Adrenal gland (tissue), 12 donors: ENCODE data around the gene NOP16. TPM values are rescaled to one million over a fixed set of nuclear protein-coding genes. Genes with fewer than 3 reads are reported as not detected.
A peak's percentile ranks its signal among the peaks of the same experiment; 100 is the strongest.
"Not testable (repeated sequence)": the region's sequence is repeated elsewhere in the genome, so short reads cannot be mapped to it uniquely, and the experiment has no call there.

Source experiments
- DNase-seq, 7 donors: peaks; one replicate each; pipeline ENCODE4 v3.0.0-alpha.2; 2019 to 2020
- H3K27ac ChIP-seq, 5 donors: fragments of 200-600 bp; sonication (generic) in 4 of 5; 1 replicate in 3 of 5; 2 replicates in 2 of 5; pipeline versions ENCODE4 v1.5.1 to v1.8.0; 2016 to 2020; ENCODE audit warnings: mild to moderate bottlenecking in 1 of 5
- H3K27me3 ChIP-seq: fragments of 200-600 bp; 2 replicates; pipeline ENCODE4 v1.8.0; 2021
- H3K36me3 ChIP-seq, 2 donors: fragments of 200-600 bp; replicated peaks in 1 of 2; 1 replicate in 1 of 2; 2 replicates in 1 of 2; pipeline versions ENCODE4 v1.5.1 to v1.8.0; 2018 to 2022
- H3K4me1 ChIP-seq, 2 donors: fragments of 200-600 bp; replicated peaks in 1 of 2; 1 replicate in 1 of 2; 2 replicates in 1 of 2; pipeline versions ENCODE4 v1.5.1 to v1.8.0; 2018 to 2021
- H3K4me3 ChIP-seq, 4 donors: fragments of 200-600 bp; sonication (generic) in 3 of 4; one replicate each; pipeline ENCODE4 v1.5.1; 2016 to 2018
- H3K9me3 ChIP-seq, 3 donors: fragments of 200-600 bp; sonication (generic) in 1 of 3; replicated peaks in 1 of 3; 1 replicate in 2 of 3; 2 replicates in 1 of 3; pipeline versions ENCODE4 v1.5.1 to v1.8.0; 2016 to 2021
- CTCF ChIP-seq, 6 experiments: fragments of 450-650 bp in 4 of 6; fragments of 200-600 bp in 2 of 6; sonication (generic) in 1 of 6; IDR thresholded peaks; 1 replicate in 5 of 6; 2 replicates in 1 of 6; pipeline versions ENCODE4 v1.5.1 to v1.8.0; 2016 to 2021; ENCODE audit warnings: antibody characterized with exemption in 6 of 6, mild to moderate bottlenecking in 2 of 6, moderate library complexity in 1 of 6
- POLR2A ChIP-seq, 2 donors: fragments of 450-650 bp; IDR thresholded peaks; one replicate each; pipeline ENCODE4 v1.6.1; 2017; ENCODE audit warnings: antibody characterized with exemption in 2 of 2, mild to moderate bottlenecking in 2 of 2, moderate library complexity in 1 of 2
- WGBS, 4 donors: extraction: QIAGEN DNeasy Blood & Tissue Kit in 2 of 4; methylation state at CpG; one replicate each; pipeline versions ENCODE4 v1.1.5 to v1.1.7; 2013 to 2017; 5-methylcytosine and 5-hydroxymethylcytosine counted together
- intact Hi-C, 2 donors: fragments of 100-400 bp; cut with DNase I; formaldehyde crosslinking; loops; one replicate each; pipeline versions ENCODE4 v1.14.1 to v1.15.0; 2022 to 2023
- polyA plus RNA-seq, 3 donors: library from polyadenylated mRNA; stranded (reverse); fragments of 200-250 nt in 2 of 3; fragments of 350-450 nt in 1 of 3; fragmentation: Illumina TruSeq in 1 of 3; extraction: RNeasy Lipid Tissue Mini Kit (QIAGEN cat#74804) in 1 of 3; gene quantifications; one replicate each; pipeline ENCODE4 v1.2.3, GENCODE V29; 2013 to 2014
- total RNA-seq, 9 donors: library from RNA; depleted of rRNA in 4 of 9; stranded (reverse); fragments of >200 nt in 4 of 9; fragments of 120-200 nt in 1 of 9; fragmentation: NEBNext Ultra II Directional in 1 of 9; extraction: Animal tissue kit (Norgen Biotek cat#: 25700) in 1 of 9; gene quantifications; one replicate each; pipeline versions ENCODE4 v1.1.0 to v1.2.4, GENCODE V29; 2013 to 2023
- donor health status: healthy with polysubstance abuse.
- donor health status: Bipolar disorder and iron deficiency.
- donor health status: DM: yes; HTN: yes; CAD: no.
- donor health status: DM: no; HTN: no; CAD: no.
- donor health status: DM: no; HTN: no; CAD: no.
- donor health status: DM: yes; HTN: yes; CAD: no.

NOP16 gene
- total and polyA plus RNA-seq, 12 donors = 6.2 to 62.1 (median 26.5) TPM

DNA sequence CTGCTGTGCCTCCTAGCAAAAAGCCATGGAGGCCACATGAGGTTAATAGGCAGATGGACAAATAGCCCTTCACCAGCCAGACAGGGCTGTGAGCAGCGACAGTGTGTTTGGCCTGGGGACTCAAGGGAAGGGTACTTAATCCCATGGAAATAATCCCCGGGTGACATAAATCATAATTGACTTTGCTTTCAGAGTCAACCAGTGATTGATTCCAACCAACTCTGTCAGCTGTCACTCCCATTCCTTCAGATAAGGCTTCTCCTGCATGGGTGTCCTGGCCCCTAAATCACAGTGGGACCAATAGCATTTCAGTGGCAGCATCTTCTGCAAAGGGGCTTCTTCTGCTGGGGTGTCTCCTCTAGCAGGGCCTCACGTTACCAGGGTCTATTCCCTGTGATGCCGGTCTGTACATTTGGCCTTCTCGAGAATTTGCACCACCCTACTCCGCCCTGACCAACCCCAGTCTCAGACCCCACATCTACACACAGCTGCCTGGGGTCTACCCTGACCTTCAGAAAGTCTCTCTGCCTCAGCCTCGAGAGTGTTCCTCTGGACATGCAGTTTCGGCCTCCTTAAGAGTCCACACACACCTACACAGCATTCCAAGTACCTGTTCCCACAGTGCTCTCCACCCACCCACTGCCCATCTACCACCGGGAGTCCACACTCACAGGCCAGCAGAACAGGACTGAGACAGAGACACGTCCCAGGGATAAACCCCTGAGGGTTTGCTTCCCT, 24.3 kb upstream of the NOP16 start:
- Histone ChIP-seq H3K4me1 (peaks cover 41 to 61% of the 10 kb centered on the region in 2 donors), H3K4me3 (no peak overlapping the region), H3K27ac (peak overlapping the region in 3 of 5 donors; percentile 67 to 82 (median 81)), H3K36me3 (peaks cover 0 to 21% of the 10 kb centered on the region in 2 donors), H3K27me3 (no peaks in the 10 kb centered on the region), H3K9me3 (no peaks in the 10 kb centered on the region)
- intact Hi-C loops = no loop called here
- TF ChIP-seq POLR2A (IDR thresholded peaks at IDR 0.05) (peak in 1 of 2 donors; percentile 50), CTCF (IDR thresholded peaks at IDR 0.05) (no peak)
- WGBS, 4 donors = 74 to 83% (median 78%) methylated on average over 9 to 10 of the region's 10 CpGs
- DNase-seq = peak in 1 of 7 donors; percentile 11

DNA sequence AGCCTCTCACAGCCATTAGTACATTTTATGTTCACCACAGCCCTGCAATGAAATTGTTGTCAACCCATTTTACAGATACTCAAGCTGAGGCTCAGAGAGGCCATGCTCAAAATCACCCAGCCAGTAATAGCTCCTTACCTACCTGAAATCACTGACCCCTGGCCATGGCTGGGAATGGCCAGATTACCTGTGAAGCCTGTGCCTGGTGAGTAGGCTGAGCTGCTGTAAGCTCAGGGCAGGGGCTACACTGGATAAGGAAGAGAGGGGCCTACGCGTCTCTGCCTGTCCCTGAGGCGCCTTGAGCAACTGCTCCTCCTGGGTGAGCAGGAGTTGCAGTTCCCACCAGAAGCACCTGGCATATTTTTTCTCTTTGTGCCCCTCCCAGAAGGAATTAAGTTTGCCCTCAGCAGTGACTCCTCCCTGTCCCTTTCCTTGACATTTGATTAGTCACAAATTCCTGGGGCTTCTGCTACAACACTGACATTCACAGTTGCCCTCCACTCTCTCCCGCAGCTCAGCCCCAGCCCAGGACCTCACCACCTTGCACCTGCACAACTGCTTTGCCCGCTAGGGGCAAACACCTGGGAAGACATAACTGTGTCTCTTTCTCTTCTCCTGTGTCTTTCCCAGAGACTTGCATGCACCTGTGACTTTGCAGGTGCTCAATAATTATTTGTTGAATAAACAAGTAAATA, 22.2 kb upstream of the NOP16 start:
- H3K4me3 ChIP-seq = no peak overlapping the region
- TF ChIP-seq POLR2A (IDR thresholded peaks at IDR 0.05) (peak in 1 of 2 donors; percentile 40), CTCF (IDR thresholded peaks at IDR 0.05) (no peak)
- H3K36me3 ChIP-seq = peaks cover 0 to 33% of the 10 kb centered on the region in 2 donors
- H3K27me3 ChIP-seq = no peaks in the 10 kb centered on the region
- WGBS, 4 donors = 50 to 69% (median 58%) methylated on average over 4 to 5 of the region's 5 CpGs
- intact Hi-C loops = no loop called here
- H3K27ac ChIP-seq = peak overlapping the region in 2 of 5 donors; percentile 54 to 56
- peak in 3 of 7 donors; percentile 31 to 46 (median 40) for DNase-seq
- H3K4me1 ChIP-seq = peaks cover 41 to 53% of the 10 kb centered on the region in 2 donors
- H3K9me3 ChIP-seq = no peaks in the 10 kb centered on the region

GRCh38 chr5:176409765-176410164, 21.4 kb upstream of the NOP16 start:
- TF ChIP-seq CTCF (IDR thresholded peaks at IDR 0.05) = no peak
- TF ChIP-seq POLR2A (IDR thresholded peaks at IDR 0.05) = no peak
- WGBS, 4 donors = 89 to 91% (median 90%) methylated on average over 1 to 4 of the region's 4 CpGs
- H3K27ac ChIP-seq = no peak overlapping the region
- intact Hi-C loops = no loop called here
- H3K9me3 ChIP-seq = no peaks in the 10 kb centered on the region
- H3K36me3 ChIP-seq = peaks cover 0 to 36% of the 10 kb centered on the region in 2 donors
- no peaks in the 10 kb centered on the region for H3K27me3 ChIP-seq
- DNase-seq = no peak
- H3K4me1 ChIP-seq = peaks cover 35 to 45% of the 10 kb centered on the region in 2 donors
- no peak overlapping the region for H3K4me3 ChIP-seq

DNA sequence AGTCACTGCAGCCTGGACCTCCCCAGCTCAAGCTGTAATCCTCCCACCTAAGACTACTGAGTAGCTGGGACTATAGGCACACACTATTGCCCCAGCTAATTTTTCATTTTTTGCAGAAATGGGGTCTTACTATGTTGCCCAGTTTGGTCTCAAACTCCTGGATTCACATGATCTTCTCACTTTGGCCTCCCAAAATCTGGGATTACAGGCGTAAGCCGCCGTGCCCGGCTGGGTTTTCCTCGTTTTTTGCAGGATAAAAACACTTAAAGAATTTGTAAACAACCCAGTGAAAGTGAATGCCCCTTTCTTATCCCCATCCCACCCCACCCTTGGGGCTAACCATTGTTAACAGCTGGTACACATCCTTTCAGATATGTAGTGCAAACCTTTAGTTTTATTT, 20.2 kb upstream of the NOP16 start:
- TF ChIP-seq CTCF (IDR thresholded peaks at IDR 0.05) (no peak), POLR2A (IDR thresholded peaks at IDR 0.05) (no peak)
- no peaks in the 10 kb centered on the region for H3K27me3 ChIP-seq
- H3K4me1 ChIP-seq = peaks cover 27 to 33% of the 10 kb centered on the region in 2 donors
- DNase-seq = peak in 2 of 7 donors; percentile 5 to 44
- H3K36me3 ChIP-seq = peaks cover 0 to 39% of the 10 kb centered on the region in 2 donors
- H3K9me3 ChIP-seq = no peaks in the 10 kb centered on the region
- WGBS, 4 donors = 87 to 95% (median 90%) methylated on average over 5 of the region's 5 CpGs
- H3K4me3 ChIP-seq = no peak overlapping the region
- intact Hi-C loops = no loop called here
- no peak overlapping the region for H3K27ac ChIP-seq

DNA sequence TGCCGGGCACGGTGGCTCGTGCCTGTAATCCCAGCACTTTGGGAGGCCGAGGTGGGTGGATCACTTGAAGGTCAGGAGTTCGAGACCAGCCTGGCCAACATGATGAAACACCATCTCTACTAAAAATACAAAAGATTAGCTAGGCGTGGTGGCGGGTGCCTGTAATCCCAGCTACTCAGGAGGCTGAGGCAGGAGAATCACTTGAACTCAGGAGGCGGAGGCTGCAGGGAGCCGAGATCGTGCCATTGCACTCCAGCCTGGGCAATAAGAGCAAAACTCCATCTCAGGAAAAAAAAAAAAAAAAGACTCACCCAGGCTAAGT, 19.8 kb upstream of the NOP16 start:
- peak in 1 of 7 donors; percentile 38 for DNase-seq
- H3K9me3 ChIP-seq, H3K4me3 ChIP-seq, H3K27me3 ChIP-seq, intact Hi-C loops: not testable (repeated sequence)
- 90 to 95% (median 91%) methylated on average over 8 to 10 of the region's 10 CpGs for WGBS, 4 donors
- Histone ChIP-seq H3K27ac (peak overlapping the region in 1 of 5 donors; percentile 37), H3K36me3 (peaks cover 0 to 39% of the 10 kb centered on the region in 2 donors), H3K4me1 (peaks cover 23 to 29% of the 10 kb centered on the region in 2 donors)
